ENCODE results near the gene SLF1. TPM values are rescaled to one million over a fixed set of nuclear protein-coding genes. Genes with fewer than 3 reads are reported as not detected.

SLF1 gene
- total RNA-seq, 1 donor from 2014 or later: 9.0 TPM

GRCh38 chr5:94698197-94698596 is 79.7 kb downstream of the SLF1 start:
- intact Hi-C loops (cut with DNase I): no loop called here
- no peak for ATAC-seq (ENCODE audit: poor library complexity)

DNA sequence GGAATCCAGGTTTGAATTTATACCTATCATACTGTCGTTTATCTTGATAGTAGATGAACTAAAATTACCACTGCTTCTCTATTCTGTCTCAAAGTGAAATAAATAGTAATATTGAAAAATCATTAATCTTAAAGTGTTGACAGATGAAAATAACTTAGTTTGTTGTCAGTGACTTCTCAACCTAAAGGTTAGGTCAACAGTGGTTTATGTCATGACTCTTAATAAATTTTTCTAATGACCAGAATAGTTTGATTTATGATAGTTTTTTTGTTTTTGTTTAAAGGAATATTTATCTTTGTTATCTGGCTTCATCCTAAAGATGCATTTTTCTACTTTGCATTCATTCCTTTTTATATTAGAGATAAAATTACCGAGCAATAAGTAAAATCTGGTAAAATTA is 81.1 kb downstream of the SLF1 start:
- DNase-seq: no peak
- ATAC-seq (ENCODE audit: poor library complexity): no peak
- intact Hi-C loops (cut with DNase I): no loop called here

More at GRCh38 chr5:94698197-94698596, 79.7 kb downstream of the SLF1 start:
- DNase-seq: no peak

GRCh38 chr5:94700592-94700991 is 82.1 kb downstream of the SLF1 start:
- intact Hi-C loops (cut with DNase I): no loop called here
- DNase-seq: no peak
- no peak for ATAC-seq (ENCODE audit: poor library complexity)

GRCh38 chr5:94702729-94703128 is 84.3 kb downstream of the SLF1 start:
- DNase-seq: no peak
- intact Hi-C loops (cut with DNase I): no loop called here
- ATAC-seq (ENCODE audit: poor library complexity): no peak

- intact Hi-C loops (cut with DNase I): no loop called here
- DNase-seq (no peak), ATAC-seq (ENCODE audit: poor library complexity) (no peak)
Observed at GRCh38 chr5:94705427-94705826, 87.0 kb downstream of the SLF1 start.

DNA sequence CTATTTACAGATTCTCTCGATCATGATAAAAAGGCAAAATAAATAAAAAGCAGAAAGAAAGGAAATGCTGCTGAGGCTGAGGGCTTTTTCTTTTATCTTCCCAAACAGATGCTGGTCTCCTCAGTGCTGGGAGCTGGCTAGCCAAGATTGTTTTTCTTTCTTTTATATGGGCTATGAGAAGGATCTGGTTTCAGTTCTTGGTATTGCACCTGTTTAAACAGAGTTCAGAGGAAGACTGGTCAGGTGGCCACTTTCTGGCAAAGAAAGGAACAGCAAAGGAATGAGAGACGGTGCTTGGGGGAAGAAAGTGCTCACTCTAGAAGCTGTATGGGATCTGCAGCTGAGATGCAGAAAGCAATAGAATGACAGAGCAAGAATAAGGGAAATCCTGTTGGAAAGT is 88.9 kb downstream of the SLF1 start:
- DNase-seq (no peak), ATAC-seq (ENCODE audit: poor library complexity) (no peak)
- intact Hi-C loops (cut with DNase I): no loop called here

- intact Hi-C loops (cut with DNase I): no loop called here
- DNase-seq: no peak
- no peak for ATAC-seq (ENCODE audit: poor library complexity)
Observed at GRCh38 chr5:94709277-94709676, 90.8 kb downstream of the SLF1 start.

DNA sequence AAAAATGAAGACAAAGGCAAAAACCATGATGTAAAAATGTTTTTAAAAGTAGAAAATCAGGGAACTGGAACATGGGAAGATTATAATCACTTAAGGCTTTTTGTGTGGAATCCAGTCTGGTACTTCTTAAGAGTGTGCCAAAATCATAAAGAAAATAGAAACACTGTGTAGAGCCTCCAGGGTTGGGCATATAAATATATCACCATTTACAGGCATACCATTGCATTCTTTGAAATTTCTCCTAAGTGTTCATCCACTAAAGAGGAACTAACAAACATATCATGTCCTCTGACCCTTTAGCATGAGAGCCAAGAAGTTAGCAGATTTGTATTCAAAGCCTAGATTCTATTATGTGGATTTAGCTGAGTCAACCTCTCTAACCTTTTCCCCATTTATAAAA is 93.3 kb downstream of the SLF1 start:
- intact Hi-C loops (cut with DNase I): no loop called here
- DNase-seq: no peak
- no peak for ATAC-seq (ENCODE audit: poor library complexity)

DNA sequence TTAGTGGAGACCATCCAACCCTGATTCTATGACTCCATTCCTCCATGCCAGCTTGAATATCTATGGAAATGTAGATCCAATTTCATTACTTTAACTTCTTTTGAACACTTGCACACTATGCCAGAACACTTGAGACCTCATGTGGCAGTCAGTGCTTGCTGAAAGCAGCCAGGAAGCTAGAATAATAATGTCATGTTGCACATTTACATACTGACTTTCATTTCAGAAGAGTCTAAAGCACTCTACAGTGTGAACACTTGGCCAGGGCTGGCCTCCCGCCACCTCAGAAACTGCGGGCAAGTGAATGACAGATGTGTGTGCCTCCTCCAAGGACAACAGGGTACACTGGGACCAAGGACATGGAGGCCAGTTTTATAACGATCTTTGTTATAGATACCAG is 97.3 kb downstream of the SLF1 start:
- DNase-seq (peak; percentile 69), ATAC-seq (ENCODE audit: poor library complexity) (peak; percentile 90)
- intact Hi-C loops (cut with DNase I): no loop called here

- DNase-seq (no peak), ATAC-seq (ENCODE audit: poor library complexity) (no peak)
- intact Hi-C loops (cut with DNase I): no loop called here
Observed at GRCh38 chr5:94725142-94725541, 106.7 kb downstream of the SLF1 start.

- DNase-seq (no peak), ATAC-seq (ENCODE audit: poor library complexity) (no peak)
- intact Hi-C loops (cut with DNase I): no loop called here
Observed at GRCh38 chr5:94731471-94731870, 113.0 kb downstream of the SLF1 start.

DNA sequence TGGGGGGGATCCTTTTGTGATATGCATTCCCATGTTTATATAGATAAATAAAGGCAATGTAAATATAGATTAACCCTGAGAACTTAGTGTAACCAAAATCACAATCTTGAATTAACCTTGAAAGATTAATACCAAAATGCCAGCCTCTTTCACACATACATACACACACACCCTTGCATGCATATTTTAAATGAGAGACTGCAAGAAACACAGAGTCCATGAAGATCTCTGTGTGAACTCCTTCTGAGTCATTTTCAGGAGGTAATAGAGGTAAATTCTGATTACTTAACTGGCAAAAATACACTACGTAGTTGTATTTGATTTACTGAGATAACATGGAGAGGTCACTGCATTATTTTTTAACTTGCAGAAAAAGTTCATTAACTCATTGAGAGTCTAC is 118.0 kb downstream of the SLF1 start:
- intact Hi-C loops (cut with DNase I): no loop called here
- DNase-seq: no peak
- no peak for ATAC-seq (ENCODE audit: poor library complexity)

DNA sequence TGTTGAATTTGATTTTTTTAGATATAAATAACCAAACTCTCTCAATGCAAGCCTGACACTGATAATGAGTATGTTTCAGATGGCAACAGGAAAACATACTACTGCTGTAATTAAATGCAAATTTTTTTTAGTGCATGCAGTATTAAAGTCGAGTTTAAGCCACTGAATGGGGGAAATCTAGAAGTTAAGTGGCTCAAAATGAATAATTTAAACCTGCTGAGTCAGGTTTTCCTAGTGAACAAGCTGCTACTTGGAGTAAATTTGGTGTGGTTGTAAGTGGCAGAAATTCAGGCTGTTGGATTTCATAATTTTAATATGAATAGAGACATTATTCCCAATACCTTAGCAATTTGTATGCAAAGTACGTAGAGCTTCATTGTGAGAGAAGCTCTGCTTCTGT is 121.8 kb downstream of the SLF1 start:
- DNase-seq (no peak), ATAC-seq (ENCODE audit: poor library complexity) (no peak)
- intact Hi-C loops (cut with DNase I): no loop called here

- intact Hi-C loops (cut with DNase I): no loop called here
- ATAC-seq (ENCODE audit: poor library complexity): no peak
Observed at GRCh38 chr5:94742852-94743251, 124.4 kb downstream of the SLF1 start.

DNA sequence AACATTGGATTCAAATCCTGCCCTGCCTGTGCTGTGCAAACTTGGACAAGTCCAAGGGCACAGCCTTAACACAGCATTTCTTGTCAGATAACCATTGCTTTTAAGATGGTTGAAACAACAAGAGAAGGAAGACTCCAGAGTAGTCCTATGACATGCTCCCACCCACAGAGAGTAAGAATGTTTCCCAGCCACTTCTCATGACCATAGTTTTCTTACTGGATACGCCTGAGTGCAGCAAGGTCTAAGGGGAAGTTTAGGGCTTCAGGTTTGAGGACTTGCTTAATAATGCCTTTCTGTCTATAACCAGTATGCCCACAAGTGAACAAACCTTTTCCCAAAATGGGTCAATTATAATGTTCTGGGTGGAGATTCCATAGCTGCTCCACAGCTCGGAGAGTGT is 126.4 kb downstream of the SLF1 start:
- no peak for DNase-seq
- no peak for ATAC-seq (ENCODE audit: poor library complexity)
- intact Hi-C loops (cut with DNase I): no loop called here

More at GRCh38 chr5:94742852-94743251, 124.4 kb downstream of the SLF1 start:
- DNase-seq: no peak

- ATAC-seq (ENCODE audit: poor library complexity) (no peak), DNase-seq (no peak)
- intact Hi-C loops (cut with DNase I): no loop called here
Observed at GRCh38 chr5:94745786-94746730, 127.6 kb downstream of the SLF1 start.

DNA sequence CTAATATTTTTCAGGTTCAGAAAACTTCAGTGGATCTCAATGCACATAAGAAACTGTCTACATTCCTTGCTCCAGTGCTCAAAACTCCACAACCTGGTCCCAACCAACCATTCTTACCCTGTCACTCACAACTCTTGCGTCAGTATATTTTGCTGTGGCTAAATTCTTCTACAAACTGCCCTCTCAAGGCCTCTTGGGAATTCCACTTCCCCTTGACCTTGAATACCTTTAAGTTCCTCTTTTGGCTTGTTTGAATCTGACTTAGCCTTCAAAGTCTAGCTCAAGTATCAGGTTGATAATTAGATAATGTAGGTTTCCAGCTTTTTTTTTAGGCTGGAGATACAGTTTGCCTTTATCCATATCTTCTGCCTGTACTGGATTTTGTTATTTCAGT is 128.3 kb downstream of the SLF1 start:
- intact Hi-C loops (cut with DNase I): no loop called here
- no peak for ATAC-seq (ENCODE audit: poor library complexity)

More for the DNA sequence above, 128.3 kb downstream of the SLF1 start:
- no peak for DNase-seq

Data from Right ventricle myocardium superior (tissue), 1 donor.